PC-3 (cell line): Measurements from ENCODE around the gene ITSN1.
"Not testable (repeated sequence)": the region's sequence is repeated elsewhere in the genome, so short reads cannot be mapped to it uniquely, and the experiment has no call there.

Experiments
- EZH2 ChIP-seq: fragments of 300-600 bp; sonication (generic); IDR thresholded peaks from one replicate; pipeline ENCODE4 v1.6.1; 2017; ENCODE audit warnings: antibody characterized with exemption, mild to moderate bottlenecking, low read length; ENCODE audit not compliant: unreplicated experiment
- EZH2phosphoT487 ChIP-seq: fragments of 300-600 bp; sonication (generic); IDR thresholded peaks from 2 replicates; pipeline ENCODE4 v1.6.1; 2018; ENCODE audit warnings: mild to moderate bottlenecking, antibody characterized with exemption, low read length, borderline replicate concordance
- TF ChIP-seq, protein P1 (sequence below): fragments of 300-600 bp; sonication (generic); conservative IDR thresholded peaks from 2 replicates; pipeline ENCODE4 v1.5.1; 2017; ENCODE audit warnings: antibody characterized with exemption, low read depth, mild to moderate bottlenecking, low read length

- TF ChIP-seq, protein P1, sequence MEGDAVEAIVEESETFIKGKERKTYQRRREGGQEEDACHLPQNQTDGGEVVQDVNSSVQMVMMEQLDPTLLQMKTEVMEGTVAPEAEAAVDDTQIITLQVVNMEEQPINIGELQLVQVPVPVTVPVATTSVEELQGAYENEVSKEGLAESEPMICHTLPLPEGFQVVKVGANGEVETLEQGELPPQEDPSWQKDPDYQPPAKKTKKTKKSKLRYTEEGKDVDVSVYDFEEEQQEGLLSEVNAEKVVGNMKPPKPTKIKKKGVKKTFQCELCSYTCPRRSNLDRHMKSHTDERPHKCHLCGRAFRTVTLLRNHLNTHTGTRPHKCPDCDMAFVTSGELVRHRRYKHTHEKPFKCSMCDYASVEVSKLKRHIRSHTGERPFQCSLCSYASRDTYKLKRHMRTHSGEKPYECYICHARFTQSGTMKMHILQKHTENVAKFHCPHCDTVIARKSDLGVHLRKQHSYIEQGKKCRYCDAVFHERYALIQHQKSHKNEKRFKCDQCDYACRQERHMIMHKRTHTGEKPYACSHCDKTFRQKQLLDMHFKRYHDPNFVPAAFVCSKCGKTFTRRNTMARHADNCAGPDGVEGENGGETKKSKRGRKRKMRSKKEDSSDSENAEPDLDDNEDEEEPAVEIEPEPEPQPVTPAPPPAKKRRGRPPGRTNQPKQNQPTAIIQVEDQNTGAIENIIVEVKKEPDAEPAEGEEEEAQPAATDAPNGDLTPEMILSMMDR: not testable (repeated sequence)
- TF ChIP-seq EZH2, EZH2phosphoT487: not testable (repeated sequence)
Measured at GRCh38 chr21:33676666-33677065, 34.4 kb downstream of the ITSN1 start.
